Liver (tissue), 9 donors: ENCODE data around the gene KATNB1. TPM values are rescaled to one million over a fixed set of nuclear protein-coding genes. Genes with fewer than 3 reads are reported as not detected.

ENCODE experiments used
- DNase-seq: peaks from one replicate; pipeline ENCODE4 v3.0.0-alpha.2; 2017; ENCODE audit warnings: low spot score
- H3K27ac ChIP-seq, 2 donors: one replicate each; pipeline ENCODE4 v1.7.0; 2013; ENCODE audit warnings: inconsistent platforms in 2 of 2, low read length in 2 of 2, control low read depth in 1 of 2, low read depth in 1 of 2, mild to moderate bottlenecking in 1 of 2
- H3K27me3 ChIP-seq, 4 donors: one replicate each; pipeline versions ENCODE4 v1.6.1 to v1.7.0; 2013; ENCODE audit warnings: low read length in 3 of 4, inconsistent platforms in 1 of 4, mild to moderate bottlenecking in 1 of 4, moderate library complexity in 1 of 4; ENCODE audit not compliant: control insufficient read depth in 4 of 4, insufficient read depth in 4 of 4
- H3K36me3 ChIP-seq, 4 donors: one replicate each; pipeline versions ENCODE4 v1.6.1 to v1.7.0; 2013; ENCODE audit warnings: low read length in 3 of 4, mild to moderate bottlenecking in 3 of 4, low read depth in 1 of 4, moderate library complexity in 1 of 4; ENCODE audit not compliant: control insufficient read depth in 4 of 4, insufficient read depth in 3 of 4
- H3K4me1 ChIP-seq, 4 donors: one replicate each; pipeline versions ENCODE4 v1.6.1 to v1.7.0; 2013; ENCODE audit warnings: low read length in 3 of 4, mild to moderate bottlenecking in 3 of 4, moderate library complexity in 1 of 4; ENCODE audit not compliant: control insufficient read depth in 4 of 4, insufficient read depth in 4 of 4
- H3K4me3 ChIP-seq, 3 donors: one replicate each; pipeline versions ENCODE4 v1.6.1 to v1.7.0; 2013; ENCODE audit warnings: low read length in 3 of 3, control low read depth in 1 of 3, low read depth in 1 of 3, mild to moderate bottlenecking in 1 of 3
- H3K9ac ChIP-seq, 2 donors: one replicate each; pipeline ENCODE4 v1.7.0; 2013; ENCODE audit warnings: low read length in 2 of 2, mild to moderate bottlenecking in 2 of 2, moderate library complexity in 2 of 2, control low read depth in 1 of 2, low read depth in 1 of 2
- H3K9me3 ChIP-seq, 4 donors: one replicate each; pipeline versions ENCODE4 v1.6.1 to v1.7.0; 2013; ENCODE audit warnings: low read length in 3 of 4; ENCODE audit not compliant: control insufficient read depth in 4 of 4
- FOXA2 ChIP-seq: IDR thresholded peaks from 2 replicates; pipeline ENCODE4 v1.6.1; 2016; ENCODE audit warnings: antibody characterized with exemption
- GABPA ChIP-seq, 2 donors: IDR thresholded peaks in 1 of 2; conservative IDR thresholded peaks in 1 of 2; 2 replicates each; pipeline ENCODE4 v1.6.1; 2016; ENCODE audit warnings: antibody characterized with exemption in 2 of 2, mild to moderate bottlenecking in 1 of 2, moderate library complexity in 1 of 2
- HNF4G ChIP-seq: IDR thresholded peaks from 2 replicates; pipeline ENCODE4 v1.6.1; 2016; ENCODE audit warnings: antibody characterized with exemption
- RAD21 ChIP-seq, 2 donors: IDR thresholded peaks; 2 replicates each; pipeline ENCODE4 v1.6.1; 2016; ENCODE audit warnings: antibody characterized with exemption in 2 of 2, mild to moderate bottlenecking in 2 of 2
- RXRA ChIP-seq, 2 donors: IDR thresholded peaks; 2 replicates each; pipeline ENCODE4 v1.6.1; 2017 to 2018; ENCODE audit warnings: antibody characterized with exemption in 2 of 2, mild to moderate bottlenecking in 1 of 2
- SP1 ChIP-seq: IDR thresholded peaks from 2 replicates; pipeline ENCODE4 v1.6.1; 2018; ENCODE audit warnings: antibody characterized with exemption, mild to moderate bottlenecking
- YY1 ChIP-seq: IDR thresholded peaks from 2 replicates; pipeline ENCODE4 v1.6.1; 2016; ENCODE audit warnings: antibody characterized with exemption, mild to moderate bottlenecking
- WGBS: extraction: QIAGEN DNeasy Blood & Tissue Kit; methylation state at CpG from one replicate; pipeline ENCODE4 v1.1.7; 2013; 5-methylcytosine and 5-hydroxymethylcytosine counted together
- polyA plus RNA-seq, 2 donors: library from polyadenylated mRNA; stranded (reverse) in 1 of 2; unstranded in 1 of 2; fragments of 200-250 nt in 1 of 2; fragments of >200 nt in 1 of 2; fragmentation: Nextera tagmentation in 1 of 2; extraction: Ambion mirVana in 1 of 2; gene quantifications; one replicate each; pipeline versions ENCODE4 v1.2.1 to v1.2.3, GENCODE V29; 2013 to 2015
- total RNA-seq, 2 donors: library from RNA; depleted of rRNA; stranded (reverse); fragments of >200 nt; gene quantifications; one replicate each; pipeline ENCODE4 v1.2.3, GENCODE V29; 2014
- TF ChIP-seq, protein P1 (sequence below): fragments of 150-350 bp; IDR thresholded peaks from 2 replicates; pipeline ENCODE4 v1.5.1; 2017; ENCODE audit warnings: improper control_type of control experiment, low read depth, low read length; ENCODE audit not compliant: missing input control
- TF ChIP-seq, protein P2 (sequence below): IDR thresholded peaks from 2 replicates; pipeline ENCODE4 v1.6.1; 2016; ENCODE audit warnings: antibody characterized with exemption
- TF ChIP-seq, protein P3 (sequence below): IDR thresholded peaks from 2 replicates; pipeline ENCODE4 v1.6.1; 2016; ENCODE audit warnings: antibody characterized with exemption, mild to moderate bottlenecking
- donor health status: healthy.
- donor health status: healthy.
- donor health status: healthy.
- donor health status: healthy.
- donor health status: healthy.

KATNB1 gene
- total and polyA plus RNA-seq, 4 donors: 4.5 to 16.4 (median 7.5) TPM

DNA sequence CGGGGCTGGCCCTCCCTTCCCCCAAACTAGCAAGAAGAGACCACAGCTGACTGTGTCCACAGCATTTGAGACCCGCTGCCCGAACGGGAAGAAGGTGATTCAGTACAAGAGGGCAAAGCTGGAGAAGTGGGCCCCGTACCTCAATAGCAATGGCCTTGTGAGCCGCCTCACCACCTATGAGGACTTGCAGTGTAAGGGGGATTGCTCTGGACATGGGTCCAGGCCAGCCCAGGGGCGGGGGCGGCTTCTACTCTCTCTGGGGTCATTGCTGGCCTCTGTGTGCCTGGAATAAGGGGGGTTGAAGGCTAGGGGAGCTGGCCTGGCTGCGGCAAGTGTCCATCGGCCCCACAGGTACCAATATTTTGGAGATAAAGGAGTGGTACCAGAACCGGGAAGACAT is 12.9 kb upstream of the KATNB1 start:
- Histone ChIP-seq H3K27me3 (no peaks in the 10 kb centered on the region), H3K4me1 (peaks cover 0 to 3% (median 0%) of the 10 kb centered on the region in 4 donors), H3K4me3 (no peak overlapping the region), H3K36me3 (no peaks in the 10 kb centered on the region), H3K9ac (no peak overlapping the region), H3K9me3 (no peaks in the 10 kb centered on the region), H3K27ac (no peak overlapping the region)
- no peak for DNase-seq
- TF ChIP-seq FOXA2 (no peak), YY1 (no peak), RXRA (IDR thresholded peaks at IDR 0.05) (no peak), GABPA (IDR thresholded peaks at IDR 0.05 in 1 of 2, conservative IDR thresholded peaks at IDR 0.05 in 1 of 2) (no peak), SP1 (no peak), HNF4G (no peak)
- TF ChIP-seq, protein P1, sequence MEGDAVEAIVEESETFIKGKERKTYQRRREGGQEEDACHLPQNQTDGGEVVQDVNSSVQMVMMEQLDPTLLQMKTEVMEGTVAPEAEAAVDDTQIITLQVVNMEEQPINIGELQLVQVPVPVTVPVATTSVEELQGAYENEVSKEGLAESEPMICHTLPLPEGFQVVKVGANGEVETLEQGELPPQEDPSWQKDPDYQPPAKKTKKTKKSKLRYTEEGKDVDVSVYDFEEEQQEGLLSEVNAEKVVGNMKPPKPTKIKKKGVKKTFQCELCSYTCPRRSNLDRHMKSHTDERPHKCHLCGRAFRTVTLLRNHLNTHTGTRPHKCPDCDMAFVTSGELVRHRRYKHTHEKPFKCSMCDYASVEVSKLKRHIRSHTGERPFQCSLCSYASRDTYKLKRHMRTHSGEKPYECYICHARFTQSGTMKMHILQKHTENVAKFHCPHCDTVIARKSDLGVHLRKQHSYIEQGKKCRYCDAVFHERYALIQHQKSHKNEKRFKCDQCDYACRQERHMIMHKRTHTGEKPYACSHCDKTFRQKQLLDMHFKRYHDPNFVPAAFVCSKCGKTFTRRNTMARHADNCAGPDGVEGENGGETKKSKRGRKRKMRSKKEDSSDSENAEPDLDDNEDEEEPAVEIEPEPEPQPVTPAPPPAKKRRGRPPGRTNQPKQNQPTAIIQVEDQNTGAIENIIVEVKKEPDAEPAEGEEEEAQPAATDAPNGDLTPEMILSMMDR: no peak
- TF ChIP-seq, protein P2, sequence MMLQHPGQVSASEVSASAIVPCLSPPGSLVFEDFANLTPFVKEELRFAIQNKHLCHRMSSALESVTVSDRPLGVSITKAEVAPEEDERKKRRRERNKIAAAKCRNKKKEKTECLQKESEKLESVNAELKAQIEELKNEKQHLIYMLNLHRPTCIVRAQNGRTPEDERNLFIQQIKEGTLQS: no peak
- TF ChIP-seq, protein P3, sequence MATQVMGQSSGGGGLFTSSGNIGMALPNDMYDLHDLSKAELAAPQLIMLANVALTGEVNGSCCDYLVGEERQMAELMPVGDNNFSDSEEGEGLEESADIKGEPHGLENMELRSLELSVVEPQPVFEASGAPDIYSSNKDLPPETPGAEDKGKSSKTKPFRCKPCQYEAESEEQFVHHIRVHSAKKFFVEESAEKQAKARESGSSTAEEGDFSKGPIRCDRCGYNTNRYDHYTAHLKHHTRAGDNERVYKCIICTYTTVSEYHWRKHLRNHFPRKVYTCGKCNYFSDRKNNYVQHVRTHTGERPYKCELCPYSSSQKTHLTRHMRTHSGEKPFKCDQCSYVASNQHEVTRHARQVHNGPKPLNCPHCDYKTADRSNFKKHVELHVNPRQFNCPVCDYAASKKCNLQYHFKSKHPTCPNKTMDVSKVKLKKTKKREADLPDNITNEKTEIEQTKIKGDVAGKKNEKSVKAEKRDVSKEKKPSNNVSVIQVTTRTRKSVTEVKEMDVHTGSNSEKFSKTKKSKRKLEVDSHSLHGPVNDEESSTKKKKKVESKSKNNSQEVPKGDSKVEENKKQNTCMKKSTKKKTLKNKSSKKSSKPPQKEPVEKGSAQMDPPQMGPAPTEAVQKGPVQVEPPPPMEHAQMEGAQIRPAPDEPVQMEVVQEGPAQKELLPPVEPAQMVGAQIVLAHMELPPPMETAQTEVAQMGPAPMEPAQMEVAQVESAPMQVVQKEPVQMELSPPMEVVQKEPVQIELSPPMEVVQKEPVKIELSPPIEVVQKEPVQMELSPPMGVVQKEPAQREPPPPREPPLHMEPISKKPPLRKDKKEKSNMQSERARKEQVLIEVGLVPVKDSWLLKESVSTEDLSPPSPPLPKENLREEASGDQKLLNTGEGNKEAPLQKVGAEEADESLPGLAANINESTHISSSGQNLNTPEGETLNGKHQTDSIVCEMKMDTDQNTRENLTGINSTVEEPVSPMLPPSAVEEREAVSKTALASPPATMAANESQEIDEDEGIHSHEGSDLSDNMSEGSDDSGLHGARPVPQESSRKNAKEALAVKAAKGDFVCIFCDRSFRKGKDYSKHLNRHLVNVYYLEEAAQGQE: no peak
- WGBS: 85% methylated on average over 11 of the region's 11 CpGs

DNA sequence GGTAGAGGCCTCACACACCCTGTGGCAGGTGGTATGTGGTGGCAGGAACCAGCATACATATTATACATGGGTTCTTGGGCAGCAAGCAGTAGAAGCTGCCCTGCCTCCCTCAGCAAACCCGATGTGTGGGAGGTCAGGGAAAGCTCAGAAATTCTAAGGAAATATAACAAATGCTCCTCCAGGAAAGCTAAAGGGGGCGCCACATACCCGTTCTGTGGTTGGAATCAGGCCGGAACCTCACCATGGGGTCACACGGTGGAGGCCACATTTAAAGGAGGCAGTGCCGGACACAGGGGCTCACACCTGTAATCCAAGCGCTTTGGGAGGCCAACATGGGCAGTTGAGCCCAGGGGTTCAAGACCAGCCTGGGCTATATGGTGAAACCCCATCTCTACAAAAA is 12.4 kb upstream of the KATNB1 start:
- no peak overlapping the region for H3K9ac ChIP-seq
- 66% methylated on average over 7 of the region's 7 CpGs for WGBS
- no peak overlapping the region for H3K4me3 ChIP-seq
- no peaks in the 10 kb centered on the region for H3K9me3 ChIP-seq
- H3K27me3 ChIP-seq: no peaks in the 10 kb centered on the region
- peaks cover 0 to 3% (median 0%) of the 10 kb centered on the region in 4 donors for H3K4me1 ChIP-seq
- no peak for TF ChIP-seq FOXA2
- TF ChIP-seq, protein P1: peak; percentile 11
- TF ChIP-seq RAD21 (IDR thresholded peaks at IDR 0.05): peak; percentile 55 to 68
- no peak overlapping the region for H3K27ac ChIP-seq
- no peaks in the 10 kb centered on the region for H3K36me3 ChIP-seq
- no peak for DNase-seq
